ENCODE results near the gene EFNA3. TPM values are rescaled to one million over a fixed set of nuclear protein-coding genes. Genes with fewer than 3 reads are reported as not detected.
"Not testable (repeated sequence)": the region's sequence is repeated elsewhere in the genome, so short reads cannot be mapped to it uniquely, and the experiment has no call there.

Gene EFNA3
- total and polyA plus RNA-seq, 2 donors: 1.2 to 2.3 TPM

GRCh38 chr1:155110381-155110780, 31.7 kb downstream of the EFNA3 start:
- H3K4me3 ChIP-seq (ENCODE audit: low read depth, low read length): no peak overlapping the region
- H3K4me1 ChIP-seq (ENCODE audit: insufficient read depth): no peaks in the 10 kb centered on the region
- WGBS: 60% methylated on average over 8 of the region's 8 CpGs
- no peak for DNase-seq (ENCODE audit: extremely low spot score)
- no peak overlapping the region for H3K27ac ChIP-seq (ENCODE audit: low read depth)
- H3K36me3 ChIP-seq (ENCODE audit: insufficient read depth): no peaks in the 10 kb centered on the region

GRCh38 chr1:155110826-155111225, 32.2 kb downstream of the EFNA3 start:
- Histone ChIP-seq H3K4me3 (ENCODE audit: low read depth, low read length) (no peak overlapping the region), H3K36me3 (ENCODE audit: insufficient read depth) (no peaks in the 10 kb centered on the region), H3K27ac (ENCODE audit: low read depth) (no peak overlapping the region), H3K4me1 (ENCODE audit: insufficient read depth) (no peaks in the 10 kb centered on the region)
- 53% methylated on average over 8 of the region's 8 CpGs for WGBS
- no peak for DNase-seq (ENCODE audit: extremely low spot score)

GRCh38 chr1:155113450-155113980, 34.9 kb downstream of the EFNA3 start:
- no peak for DNase-seq (ENCODE audit: extremely low spot score)
- Histone ChIP-seq H3K4me3 (ENCODE audit: low read depth, low read length) (no peak overlapping the region), H3K36me3 (ENCODE audit: insufficient read depth) (no peaks in the 10 kb centered on the region), H3K27ac (ENCODE audit: low read depth) (no peak overlapping the region), H3K4me1 (ENCODE audit: insufficient read depth) (no peaks in the 10 kb centered on the region)
- 69% methylated on average over 5 of the region's 5 CpGs for WGBS

GRCh38 chr1:155116113-155116764, 37.6 kb downstream of the EFNA3 start:
- WGBS: 68% methylated on average over 5 of the region's 5 CpGs
- H3K4me1 ChIP-seq (ENCODE audit: insufficient read depth): no peaks in the 10 kb centered on the region
- no peak overlapping the region for H3K4me3 ChIP-seq (ENCODE audit: low read depth, low read length)
- no peaks in the 10 kb centered on the region for H3K36me3 ChIP-seq (ENCODE audit: insufficient read depth)
- DNase-seq (ENCODE audit: extremely low spot score): no peak
- H3K27ac ChIP-seq (ENCODE audit: low read depth): no peak overlapping the region

GRCh38 chr1:155117610-155118009, 39.0 kb downstream of the EFNA3 start:
- Histone ChIP-seq H3K4me3 (ENCODE audit: low read depth, low read length) (no peak overlapping the region), H3K4me1 (ENCODE audit: insufficient read depth) (no peaks in the 10 kb centered on the region), H3K27ac (ENCODE audit: low read depth) (no peak overlapping the region), H3K36me3 (ENCODE audit: insufficient read depth) (no peaks in the 10 kb centered on the region)
- DNase-seq (ENCODE audit: extremely low spot score): no peak
- WGBS: 51% methylated on average over 4 of the region's 4 CpGs

- not testable (repeated sequence) for DNase-seq (ENCODE audit: extremely low spot score); H3K4me3 ChIP-seq (ENCODE audit: low read depth, low read length); H3K4me1 ChIP-seq (ENCODE audit: insufficient read depth); H3K27ac ChIP-seq (ENCODE audit: low read depth); H3K36me3 ChIP-seq (ENCODE audit: insufficient read depth)
- WGBS: 86% methylated on average over 7 of the region's 7 CpGs
These were observed 39.5 kb downstream of the EFNA3 start for GRCh38 chr1:155118090-155118489.

GRCh38 chr1:155120253-155120652, 41.6 kb downstream of the EFNA3 start:
- WGBS: 53% methylated on average over 6 of the region's 6 CpGs
- Histone ChIP-seq H3K4me3 (ENCODE audit: low read depth, low read length) (no peak overlapping the region), H3K4me1 (ENCODE audit: insufficient read depth) (no peaks in the 10 kb centered on the region), H3K36me3 (ENCODE audit: insufficient read depth) (no peaks in the 10 kb centered on the region), H3K27ac (ENCODE audit: low read depth) (peak overlapping the region; percentile 35)
- DNase-seq (ENCODE audit: extremely low spot score): no peak

GRCh38 chr1:155121249-155121648, 42.6 kb downstream of the EFNA3 start:
- no peaks in the 10 kb centered on the region for H3K4me1 ChIP-seq (ENCODE audit: insufficient read depth)
- DNase-seq (ENCODE audit: extremely low spot score): no peak
- 83% methylated on average over 2 of the region's 2 CpGs for WGBS
- no peaks in the 10 kb centered on the region for H3K36me3 ChIP-seq (ENCODE audit: insufficient read depth)
- H3K27ac ChIP-seq (ENCODE audit: low read depth): no peak overlapping the region
- H3K4me3 ChIP-seq (ENCODE audit: low read depth, low read length): no peak overlapping the region

- H3K27ac ChIP-seq (ENCODE audit: low read depth): no peak overlapping the region
- H3K4me1 ChIP-seq (ENCODE audit: insufficient read depth): no peaks in the 10 kb centered on the region
- H3K4me3 ChIP-seq (ENCODE audit: low read depth, low read length): no peak overlapping the region
- H3K36me3 ChIP-seq (ENCODE audit: insufficient read depth): no peaks in the 10 kb centered on the region
- 83% methylated on average over 2 of the region's 2 CpGs for WGBS
- DNase-seq (ENCODE audit: extremely low spot score): no peak
These were observed 43.7 kb downstream of the EFNA3 start for GRCh38 chr1:155122308-155122707.

GRCh38 chr1:155123801-155124200, 45.2 kb downstream of the EFNA3 start:
- no peak overlapping the region for H3K4me3 ChIP-seq (ENCODE audit: low read depth, low read length)
- no peak for DNase-seq (ENCODE audit: extremely low spot score)
- H3K4me1 ChIP-seq (ENCODE audit: insufficient read depth): no peaks in the 10 kb centered on the region
- H3K36me3 ChIP-seq (ENCODE audit: insufficient read depth): no peaks in the 10 kb centered on the region
- 53% methylated on average over 4 of the region's 4 CpGs for WGBS
- no peak overlapping the region for H3K27ac ChIP-seq (ENCODE audit: low read depth)

GRCh38 chr1:155124503-155125463, 46.1 kb downstream of the EFNA3 start:
- no peak for DNase-seq (ENCODE audit: extremely low spot score)
- Histone ChIP-seq H3K4me3 (ENCODE audit: low read depth, low read length) (no peak overlapping the region), H3K36me3 (ENCODE audit: insufficient read depth) (no peaks in the 10 kb centered on the region), H3K4me1 (ENCODE audit: insufficient read depth) (no peaks in the 10 kb centered on the region), H3K27ac (ENCODE audit: low read depth) (no peak overlapping the region)
- 77% methylated on average over 16 of the region's 16 CpGs for WGBS

- Histone ChIP-seq H3K36me3 (ENCODE audit: insufficient read depth) (no peaks in the 10 kb centered on the region), H3K4me3 (ENCODE audit: low read depth, low read length) (no peak overlapping the region), H3K27ac (ENCODE audit: low read depth) (no peak overlapping the region), H3K4me1 (ENCODE audit: insufficient read depth) (no peaks in the 10 kb centered on the region)
- WGBS: 59% methylated on average over 11 of the region's 11 CpGs
- no peak for DNase-seq (ENCODE audit: extremely low spot score)
These were observed 46.9 kb downstream of the EFNA3 start for GRCh38 chr1:155125511-155125945.

- Histone ChIP-seq H3K27ac (ENCODE audit: low read depth) (peak overlapping the region; percentile 44), H3K4me1 (ENCODE audit: insufficient read depth) (no peaks in the 10 kb centered on the region), H3K36me3 (ENCODE audit: insufficient read depth) (no peaks in the 10 kb centered on the region), H3K4me3 (ENCODE audit: low read depth, low read length) (peak overlapping the region; percentile 20)
- 16% methylated on average over 53 of the region's 53 CpGs for WGBS
- DNase-seq (ENCODE audit: extremely low spot score): no peak
These were observed 47.4 kb downstream of the EFNA3 start for GRCh38 chr1:155125946-155126555.
